Posterior cingulate gyrus (tissue), 11 donors: ENCODE data around the gene FBXO40.

ENCODE experiments used
- DNase-seq, 10 donors: peaks; one replicate each; pipeline versions ENCODE4 v3.0.0 to v3.0.0-alpha.2; 2020 to 2021; ENCODE audit warnings: mixed read lengths in 3 of 10
- intact Hi-C: fragments of 100-400 bp; cut with DNase I; formaldehyde crosslinking; loops from one replicate; pipeline ENCODE4 v1.15.1; 2023

The FBXO40 gene

GRCh38 chr3:121606106-121606505 is 12.9 kb downstream of the FBXO40 start:
- intact Hi-C loops, result no loop called here
- no peak for DNase-seq

DNA sequence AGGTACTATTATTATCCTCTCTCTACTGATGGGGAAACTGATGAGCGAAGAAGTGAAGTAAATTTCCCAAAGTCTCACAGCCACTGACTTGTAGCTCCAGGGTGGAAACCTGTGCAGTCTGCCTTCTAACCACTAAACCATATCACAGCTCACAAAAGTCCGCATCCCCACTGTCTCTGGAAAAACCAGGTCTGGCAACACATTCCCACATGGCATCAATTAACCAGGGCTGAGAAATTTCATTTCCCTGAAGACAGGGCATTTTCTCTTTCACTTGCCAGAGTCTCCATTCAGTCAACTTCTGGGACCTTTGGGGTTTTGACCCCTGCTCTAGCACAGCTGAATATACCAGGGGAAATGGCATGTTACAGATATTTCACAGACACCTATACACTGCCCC is 26.5 kb downstream of the FBXO40 start:
- no peak for DNase-seq

DNA sequence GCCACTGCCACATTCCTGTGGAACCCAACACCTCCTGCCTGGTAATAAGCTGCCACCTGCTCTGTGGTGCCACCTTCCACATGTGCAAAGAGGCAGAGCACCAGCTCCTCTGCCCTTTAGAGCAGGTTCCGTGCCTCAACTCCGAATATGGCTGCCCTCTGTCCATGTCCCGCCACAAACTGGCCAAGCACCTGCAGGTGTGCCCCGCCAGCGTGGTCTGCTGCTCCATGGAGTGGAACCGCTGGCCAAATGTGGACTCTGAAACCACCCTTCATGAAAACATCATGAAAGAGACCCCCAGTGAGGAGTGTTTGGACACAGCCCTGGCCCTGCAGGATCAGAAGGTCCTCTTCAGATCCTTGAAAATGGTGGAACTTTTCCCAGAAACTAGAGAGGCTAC is 28.3 kb downstream of the FBXO40 start:
- intact Hi-C loops, result no loop called here
- no peak for DNase-seq

More for the DNA sequence above, 26.5 kb downstream of the FBXO40 start:
- intact Hi-C loops, result no loop called here

- no peak for DNase-seq
- intact Hi-C loops, result no loop called here
Observed at GRCh38 chr3:121624147-121624899, 31.1 kb downstream of the FBXO40 start.

GRCh38 chr3:121626495-121626894 is 33.3 kb downstream of the FBXO40 start:
- DNase-seq, result no peak
- intact Hi-C loops, result no loop called here

- no peak for DNase-seq
- intact Hi-C loops, result no loop called here
Observed at GRCh38 chr3:121627211-121627610, 34.0 kb downstream of the FBXO40 start.

GRCh38 chr3:121627622-121628021 is 34.4 kb downstream of the FBXO40 start:
- no peak for DNase-seq
- intact Hi-C loops, result no loop called here

GRCh38 chr3:121629601-121630000 is 36.4 kb downstream of the FBXO40 start:
- intact Hi-C loops, result no loop called here
- no peak for DNase-seq

GRCh38 chr3:121630355-121630754 is 37.2 kb downstream of the FBXO40 start:
- intact Hi-C loops, result no loop called here
- DNase-seq, result no peak

- DNase-seq, result no peak
- intact Hi-C loops, result no loop called here
Observed at GRCh38 chr3:121637922-121638321, 44.7 kb downstream of the FBXO40 start.

DNA sequence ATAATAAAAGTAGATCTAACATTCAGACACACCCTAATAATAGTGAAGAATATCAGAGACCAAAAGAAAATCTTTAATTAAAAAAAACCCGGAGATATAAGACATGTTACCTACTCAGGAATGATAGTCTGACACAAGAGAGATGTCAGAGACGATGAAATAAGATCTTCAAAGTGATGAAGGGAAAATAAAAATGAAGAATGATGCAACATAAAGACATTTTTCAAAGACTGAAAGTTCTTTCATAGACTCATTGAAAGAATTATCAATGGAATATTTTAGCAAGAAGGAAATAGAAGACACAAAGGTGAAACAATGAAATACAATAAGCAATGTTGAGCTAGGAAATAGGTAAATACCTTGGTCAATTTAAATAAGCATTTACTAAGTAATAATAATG is 47.9 kb downstream of the FBXO40 start:
- DNase-seq, result no peak
- intact Hi-C loops, result no loop called here

DNA sequence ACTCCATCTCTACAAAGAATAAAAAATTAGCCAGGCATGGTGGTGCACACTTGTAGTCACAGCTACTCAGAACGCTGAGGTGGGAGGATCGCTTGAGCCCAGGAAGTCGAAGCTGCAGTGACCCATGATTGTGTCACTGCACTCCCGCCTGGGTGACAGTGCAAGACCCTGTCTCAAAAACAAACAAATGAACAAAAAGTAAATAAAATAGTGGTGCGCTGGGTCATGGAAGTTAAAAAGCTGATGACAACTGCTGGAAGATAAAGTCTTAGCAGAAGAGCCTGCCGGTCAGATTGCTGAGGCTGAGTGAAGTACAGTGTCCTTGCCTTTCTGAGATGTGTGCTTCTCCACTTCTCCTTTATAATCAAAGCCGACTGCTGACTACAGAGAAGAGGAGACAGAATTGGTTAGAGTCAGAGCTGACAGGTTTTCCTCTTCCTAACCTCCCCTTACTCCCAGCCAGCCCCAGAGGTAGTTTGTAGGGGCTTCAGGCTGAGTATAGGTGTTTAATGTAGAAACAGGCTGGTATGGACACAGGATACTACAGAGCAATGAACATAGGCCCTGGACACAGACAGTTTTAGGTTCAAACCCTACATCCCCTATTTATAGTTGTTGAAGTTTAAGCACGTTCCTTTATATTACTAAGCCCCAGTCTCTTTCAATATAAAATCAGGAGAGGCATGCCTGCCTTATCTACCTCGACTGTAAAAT is 49.6 kb downstream of the FBXO40 start:
- intact Hi-C loops, result no loop called here
- DNase-seq, result no peak

DNA sequence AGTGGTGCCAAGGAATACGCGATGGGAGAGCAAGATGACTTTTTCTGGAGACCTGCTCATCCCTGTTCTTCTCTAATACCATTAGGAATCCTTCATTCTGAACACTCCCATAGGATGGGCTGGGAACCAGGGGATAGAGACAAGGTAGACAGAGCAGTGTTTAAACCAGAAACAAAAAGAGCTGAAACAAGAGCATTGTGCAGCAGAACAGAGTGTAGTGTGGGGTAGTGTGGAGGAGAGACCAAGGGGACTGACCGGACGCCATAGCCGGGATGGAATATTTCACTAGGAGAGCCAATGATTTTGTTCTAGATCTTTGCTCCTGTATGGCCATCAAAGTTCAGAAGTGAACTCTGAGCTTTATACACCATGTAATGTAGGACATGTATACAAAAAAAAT is 51.9 kb downstream of the FBXO40 start:
- intact Hi-C loops, result no loop called here
- no peak for DNase-seq

DNA sequence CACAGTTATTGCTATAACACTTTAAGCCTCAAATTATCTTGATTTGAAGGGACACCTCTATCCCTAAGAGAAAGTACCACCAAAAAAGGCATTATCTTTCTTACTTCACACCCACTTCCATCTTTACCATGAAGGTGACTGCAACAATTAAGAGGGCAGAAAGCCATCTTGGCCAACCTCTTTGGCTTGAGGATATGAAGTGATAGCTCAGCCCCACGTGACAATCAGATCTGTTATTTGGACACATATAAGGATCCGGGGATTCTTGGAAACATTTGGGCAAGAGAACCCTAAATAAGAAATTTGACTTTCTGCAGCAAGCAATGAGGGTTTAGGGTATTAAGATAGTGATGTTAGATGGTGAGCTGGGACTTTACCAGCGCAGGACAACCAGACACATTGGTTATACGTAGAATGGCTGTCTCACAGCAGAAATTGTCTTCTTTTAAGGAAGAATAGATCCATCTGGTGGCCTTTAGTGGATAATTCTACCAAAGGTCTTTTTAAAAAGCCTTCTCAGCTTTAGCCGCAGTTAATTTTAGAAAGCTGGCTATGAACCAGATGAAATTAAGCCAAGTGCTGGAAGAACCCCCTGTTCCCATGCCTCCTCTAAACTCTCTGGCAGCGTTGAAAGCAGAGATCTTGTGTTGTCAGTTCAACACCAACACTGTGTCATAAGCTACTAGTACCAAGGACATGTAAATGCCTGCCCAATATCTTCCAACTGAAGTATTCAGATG is 55.2 kb downstream of the FBXO40 start:
- DNase-seq, result no peak
- intact Hi-C loops, result no loop called here

DNA sequence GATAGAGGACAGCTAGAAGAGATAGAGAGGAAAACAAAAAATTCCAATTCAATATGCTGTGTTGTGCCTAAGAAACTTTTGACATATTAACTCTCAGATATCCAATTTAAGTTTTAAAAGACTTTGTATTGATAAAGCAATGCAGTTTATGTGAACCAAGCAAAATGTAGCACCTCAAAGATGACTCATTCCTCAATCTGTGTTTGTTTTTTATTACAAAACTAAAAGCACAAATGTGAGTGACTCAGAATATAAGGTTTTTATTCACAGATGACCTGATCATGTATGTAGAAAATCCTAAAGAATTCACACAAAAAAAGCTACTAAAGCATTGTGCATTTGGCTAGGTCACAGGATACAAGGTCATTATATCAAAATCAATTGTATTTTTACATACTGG is 56.5 kb downstream of the FBXO40 start:
- intact Hi-C loops, result no loop called here
- no peak for DNase-seq

DNA sequence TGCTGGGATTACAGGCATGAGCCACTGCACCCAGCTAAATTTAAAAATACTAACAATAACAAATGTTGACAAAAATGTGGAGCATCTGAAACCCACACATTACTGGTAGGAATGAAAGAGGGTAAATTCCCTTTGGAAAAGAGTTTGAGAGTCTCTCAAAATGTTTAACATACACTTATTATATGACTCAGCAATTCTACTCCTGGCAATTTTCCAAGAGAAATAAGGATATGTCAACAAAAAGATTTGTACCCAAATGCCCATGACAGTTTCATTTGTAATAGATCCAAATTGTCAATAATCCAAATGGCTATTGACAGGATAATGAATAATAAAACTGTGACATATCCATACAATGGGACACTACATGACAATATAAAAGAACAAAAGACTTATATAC is 58.5 kb downstream of the FBXO40 start:
- DNase-seq, result no peak
- intact Hi-C loops, result no loop called here

DNA sequence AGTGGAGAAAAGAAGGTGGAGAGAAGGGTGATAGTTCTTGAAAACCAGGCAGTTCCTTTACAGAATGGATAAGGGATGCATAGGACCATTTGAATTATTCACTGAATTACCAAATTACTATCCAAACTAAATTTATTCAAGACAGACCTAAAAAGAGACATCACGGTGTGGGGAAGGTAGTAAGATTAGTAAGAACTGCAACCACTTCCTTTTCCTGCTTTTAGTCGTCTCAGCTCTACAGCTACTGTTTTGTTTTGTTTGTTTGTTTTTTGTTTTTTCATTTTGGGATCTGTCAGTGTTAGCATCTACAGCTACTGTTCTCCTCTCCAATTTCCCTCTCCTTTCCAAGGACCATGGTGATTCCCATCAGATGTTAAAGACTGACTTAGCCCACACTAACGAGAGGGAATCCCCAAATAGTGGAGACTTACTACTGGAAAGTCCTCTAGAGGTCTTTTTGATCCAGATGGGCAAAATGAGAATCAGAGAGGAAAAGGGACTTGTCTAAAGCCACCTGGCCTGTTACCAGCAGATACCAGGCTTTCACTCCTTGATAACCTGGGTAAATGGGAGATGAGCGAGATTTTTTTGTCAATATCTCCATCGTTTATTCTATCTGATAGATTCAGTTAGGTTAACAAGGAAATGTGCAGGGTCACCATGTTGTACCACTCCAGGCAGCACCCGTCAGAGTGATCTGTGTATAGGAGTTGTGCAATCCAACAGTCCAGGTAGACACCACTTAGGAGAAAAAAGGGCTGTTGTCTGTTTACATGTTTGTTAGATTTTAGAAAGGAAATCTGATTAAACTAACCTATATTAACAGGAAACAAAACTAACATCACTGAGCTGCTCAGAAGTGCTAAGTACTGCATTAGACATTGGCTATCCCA is 61.6 kb downstream of the FBXO40 start:
- DNase-seq, result no peak
- intact Hi-C loops, result no loop called here

- intact Hi-C loops, result no loop called here
- DNase-seq, result no peak
Observed at GRCh38 chr3:121658716-121659435, 65.7 kb downstream of the FBXO40 start.

DNA sequence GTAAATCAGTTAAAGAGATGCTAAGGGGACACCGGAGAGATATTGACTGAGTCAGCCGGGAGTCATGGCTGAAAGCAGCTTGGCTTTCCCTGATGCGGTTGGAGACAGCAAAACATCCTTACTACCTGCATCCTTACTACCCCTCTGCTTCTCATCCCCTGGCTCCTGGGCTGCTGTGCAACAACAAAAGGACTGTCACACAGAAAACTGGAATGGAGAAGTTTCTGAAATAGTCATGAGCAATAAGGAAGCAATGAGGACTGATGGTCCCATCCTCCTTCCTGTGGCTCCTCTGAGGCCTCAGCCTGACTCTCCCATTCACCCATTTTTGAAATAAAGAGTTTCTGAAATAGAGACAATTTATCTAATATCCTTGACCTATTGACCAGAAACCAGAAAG is 66.4 kb downstream of the FBXO40 start:
- intact Hi-C loops, result no loop called here
- no peak for DNase-seq
